Fibroblast of villous mesenchyme (primary cell): Measurements from ENCODE around the gene HIC2. TPM values are rescaled to one million over a fixed set of nuclear protein-coding genes. Genes with fewer than 3 reads are reported as not detected.

Experiments used
- DNase-seq: peaks from one replicate; pipeline ENCODE4 v3.0.0-alpha.2; 2010; ENCODE audit warnings: low read depth
- H3K4me3 ChIP-seq: 2 replicates; pipeline ENCODE4 v1.5.1; 2011; ENCODE audit warnings: low read depth, mild to moderate bottlenecking, low read length
- total RNA-seq: library from RNA; depleted of rRNA; stranded (reverse); fragments of >200 nt; gene quantifications from 2 replicates; pipeline ENCODE4 v1.2.3, GENCODE V29; 2012
- TF ChIP-seq, protein P1 (sequence below): IDR thresholded peaks from 2 replicates; pipeline ENCODE4 v1.5.1; 2012; ENCODE audit warnings: low read depth, mild to moderate bottlenecking, low read length; ENCODE audit not compliant: insufficient read depth

Gene HIC2
- total RNA-seq, 1 donor: 3.0 TPM

DNA sequence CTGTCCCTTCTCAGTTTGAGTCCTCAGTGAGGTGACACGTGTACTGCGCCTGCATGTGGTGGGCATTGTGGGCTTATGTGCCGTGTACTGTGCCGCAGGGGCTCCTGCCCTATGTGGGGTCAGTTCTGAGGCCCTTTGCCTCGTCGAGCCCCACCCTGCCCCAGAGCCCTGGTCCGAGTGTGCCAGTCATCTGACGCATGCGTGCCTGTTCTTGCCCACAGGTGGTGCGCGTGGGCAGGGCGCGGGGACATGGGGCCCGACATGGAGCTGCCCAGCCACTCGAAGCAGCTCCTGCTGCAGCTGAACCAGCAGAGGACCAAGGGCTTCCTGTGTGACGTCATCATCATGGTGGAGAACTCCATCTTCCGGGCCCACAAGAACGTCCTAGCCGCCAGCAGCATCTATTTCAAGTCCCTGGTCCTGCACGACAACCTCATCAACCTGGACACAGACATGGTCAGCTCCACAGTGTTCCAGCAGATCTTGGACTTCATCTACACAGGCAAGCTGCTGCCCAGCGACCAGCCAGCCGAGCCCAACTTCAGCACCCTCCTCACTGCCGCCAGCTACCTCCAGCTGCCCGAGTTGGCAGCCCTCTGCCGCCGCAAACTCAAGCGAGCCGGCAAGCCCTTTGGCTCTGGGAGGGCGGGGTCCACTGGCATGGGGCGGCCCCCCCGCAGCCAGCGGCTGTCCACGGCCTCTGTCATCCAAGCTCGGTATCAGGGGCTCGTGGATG lies 27.7 kb downstream of the HIC2 start:
- no peak overlapping the region for H3K4me3 ChIP-seq
- DNase-seq: no peak
- TF ChIP-seq, protein P1, sequence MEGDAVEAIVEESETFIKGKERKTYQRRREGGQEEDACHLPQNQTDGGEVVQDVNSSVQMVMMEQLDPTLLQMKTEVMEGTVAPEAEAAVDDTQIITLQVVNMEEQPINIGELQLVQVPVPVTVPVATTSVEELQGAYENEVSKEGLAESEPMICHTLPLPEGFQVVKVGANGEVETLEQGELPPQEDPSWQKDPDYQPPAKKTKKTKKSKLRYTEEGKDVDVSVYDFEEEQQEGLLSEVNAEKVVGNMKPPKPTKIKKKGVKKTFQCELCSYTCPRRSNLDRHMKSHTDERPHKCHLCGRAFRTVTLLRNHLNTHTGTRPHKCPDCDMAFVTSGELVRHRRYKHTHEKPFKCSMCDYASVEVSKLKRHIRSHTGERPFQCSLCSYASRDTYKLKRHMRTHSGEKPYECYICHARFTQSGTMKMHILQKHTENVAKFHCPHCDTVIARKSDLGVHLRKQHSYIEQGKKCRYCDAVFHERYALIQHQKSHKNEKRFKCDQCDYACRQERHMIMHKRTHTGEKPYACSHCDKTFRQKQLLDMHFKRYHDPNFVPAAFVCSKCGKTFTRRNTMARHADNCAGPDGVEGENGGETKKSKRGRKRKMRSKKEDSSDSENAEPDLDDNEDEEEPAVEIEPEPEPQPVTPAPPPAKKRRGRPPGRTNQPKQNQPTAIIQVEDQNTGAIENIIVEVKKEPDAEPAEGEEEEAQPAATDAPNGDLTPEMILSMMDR: no peak

DNA sequence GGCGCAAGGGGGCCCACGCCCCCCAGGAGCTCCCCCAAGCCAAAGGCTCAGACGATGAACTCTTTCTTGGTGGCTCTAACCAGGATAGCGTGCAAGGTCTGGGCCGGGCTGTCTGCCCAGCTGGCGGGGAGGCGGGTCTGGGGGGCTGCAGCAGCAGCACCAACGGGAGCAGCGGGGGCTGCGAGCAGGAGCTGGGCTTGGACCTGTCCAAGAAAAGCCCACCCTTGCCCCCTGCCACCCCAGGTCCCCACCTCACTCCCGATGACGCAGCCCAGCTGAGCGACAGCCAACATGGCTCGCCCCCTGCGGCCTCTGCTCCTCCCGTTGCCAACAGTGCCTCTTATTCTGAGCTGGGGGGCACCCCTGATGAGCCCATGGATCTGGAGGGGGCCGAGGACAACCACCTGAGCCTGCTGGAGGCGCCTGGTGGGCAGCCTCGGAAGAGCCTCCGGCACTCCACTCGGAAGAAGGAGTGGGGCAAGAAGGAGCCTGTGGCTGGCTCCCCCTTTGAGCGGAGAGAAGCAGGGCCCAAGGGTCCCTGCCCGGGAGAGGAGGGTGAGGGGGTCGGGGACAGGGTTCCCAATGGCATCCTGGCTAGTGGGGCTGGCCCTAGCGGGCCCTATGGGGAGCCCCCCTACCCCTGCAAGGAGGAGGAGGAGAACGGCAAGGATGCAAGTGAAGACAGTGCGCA lies 28.4 kb downstream of the HIC2 start:
- TF ChIP-seq, protein P1: no peak
- DNase-seq: no peak
- H3K4me3 ChIP-seq: no peak overlapping the region

DNA sequence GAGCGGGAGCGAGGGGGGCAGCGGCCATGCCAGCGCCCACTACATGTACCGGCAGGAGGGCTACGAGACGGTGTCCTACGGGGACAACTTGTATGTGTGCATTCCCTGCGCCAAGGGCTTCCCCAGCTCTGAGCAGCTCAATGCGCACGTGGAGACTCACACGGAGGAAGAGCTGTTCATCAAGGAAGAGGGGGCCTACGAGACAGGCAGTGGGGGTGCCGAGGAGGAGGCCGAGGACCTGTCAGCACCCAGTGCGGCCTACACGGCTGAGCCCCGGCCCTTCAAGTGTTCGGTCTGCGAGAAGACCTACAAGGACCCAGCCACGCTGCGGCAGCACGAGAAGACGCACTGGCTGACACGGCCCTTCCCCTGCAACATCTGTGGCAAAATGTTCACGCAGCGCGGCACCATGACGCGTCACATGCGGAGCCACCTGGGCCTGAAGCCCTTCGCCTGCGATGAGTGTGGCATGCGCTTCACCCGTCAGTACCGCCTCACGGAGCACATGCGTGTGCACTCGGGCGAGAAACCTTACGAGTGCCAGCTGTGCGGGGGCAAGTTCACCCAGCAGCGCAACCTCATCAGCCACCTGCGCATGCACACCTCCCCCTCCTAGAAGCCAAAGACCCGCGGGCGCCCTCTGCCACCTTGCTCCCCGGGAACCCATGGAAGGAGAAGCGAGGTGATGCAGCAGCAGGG lies 29.1 kb downstream of the HIC2 start:
- DNase-seq: no peak
- no peak overlapping the region for H3K4me3 ChIP-seq
- TF ChIP-seq, protein P1: no peak

DNA sequence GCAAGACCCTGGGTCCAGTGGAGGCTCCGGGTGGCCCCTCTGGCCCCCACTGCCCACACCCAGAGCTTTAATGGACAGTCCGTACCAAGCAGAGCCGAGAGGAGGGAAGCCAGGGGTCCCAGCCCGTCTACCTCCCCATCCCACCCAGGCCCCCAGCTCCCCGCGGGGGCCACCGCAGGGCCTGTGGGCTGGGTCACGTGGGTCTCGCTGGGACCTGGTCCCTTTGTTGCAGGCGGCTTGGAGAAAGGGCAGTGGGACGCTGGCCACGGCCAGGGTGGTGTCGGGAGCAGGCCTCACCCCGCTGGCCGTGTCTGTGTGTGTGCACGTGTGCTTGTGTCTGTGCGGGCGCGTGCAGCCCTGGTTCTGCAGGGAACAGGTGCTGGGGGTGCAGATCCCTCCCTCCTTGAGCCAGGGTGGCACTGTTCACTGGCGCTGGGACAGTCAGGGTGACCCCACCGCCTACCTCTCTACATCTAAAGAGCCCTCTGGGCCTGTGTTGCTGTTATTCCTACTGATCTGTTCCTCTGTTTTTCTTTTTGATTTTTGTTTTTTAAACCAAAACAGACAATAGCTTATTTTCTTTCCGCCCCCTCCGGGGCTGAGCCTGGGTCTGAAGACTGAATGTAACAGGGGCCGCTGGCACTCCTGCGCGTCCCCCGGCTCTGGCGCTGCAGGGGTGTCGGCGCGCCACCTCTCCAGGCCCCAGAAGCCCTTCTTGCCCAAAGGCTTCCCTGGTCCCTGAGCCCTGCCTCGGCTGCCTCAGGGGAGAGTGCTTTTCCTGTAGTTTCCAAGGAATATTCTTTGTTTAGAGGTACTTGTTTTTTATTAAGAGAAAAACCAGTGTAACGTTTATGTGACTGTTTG lies 29.9 kb downstream of the HIC2 start:
- TF ChIP-seq, protein P1: no peak
- no peak overlapping the region for H3K4me3 ChIP-seq
- no peak for DNase-seq

DNA sequence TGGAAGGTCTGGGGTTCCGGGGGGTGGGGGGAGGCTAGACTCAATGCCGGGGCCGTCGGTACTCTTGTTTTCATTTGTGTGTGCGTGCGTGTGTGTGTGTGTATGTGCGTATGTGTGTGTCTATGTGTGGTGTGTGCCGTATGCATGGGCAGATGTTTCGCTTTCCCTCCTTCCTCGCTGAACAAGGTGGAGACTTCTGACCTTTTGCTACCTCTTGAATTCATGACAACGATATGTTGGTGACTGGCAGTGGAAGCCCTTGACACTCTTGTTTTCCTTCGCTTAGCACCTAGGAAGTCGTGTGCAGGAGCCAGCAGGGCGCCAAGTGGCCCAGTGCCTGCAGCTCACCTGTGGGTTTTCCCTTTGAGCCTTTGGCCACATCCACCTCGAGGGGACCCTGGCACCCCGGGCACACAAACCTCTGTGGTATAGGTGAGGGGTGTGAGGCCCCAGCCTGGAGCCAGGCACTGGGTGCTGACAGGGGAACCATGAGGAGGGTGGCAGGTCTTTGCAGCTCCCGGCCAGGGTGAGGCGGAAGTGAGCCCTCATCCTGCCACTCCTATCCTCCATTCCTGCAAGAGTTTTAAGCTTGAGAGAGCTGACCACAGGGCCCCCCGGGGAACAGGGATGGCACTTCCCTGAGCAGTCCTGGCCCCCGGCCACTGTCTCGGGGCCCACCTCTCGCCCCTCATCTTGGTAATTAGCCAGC lies 30.7 kb downstream of the HIC2 start:
- TF ChIP-seq, protein P1: no peak
- no peak for DNase-seq
- no peak overlapping the region for H3K4me3 ChIP-seq
